HG03439 (cell line): Measurements from ENCODE around the gene SLC35F3.
"Not testable (repeated sequence)": the region's sequence is repeated elsewhere in the genome, so short reads cannot be mapped to it uniquely, and the experiment has no call there.

Experiments
- ATAC-seq: cut with Tn5 transposase; IDR thresholded peaks from one replicate; pipeline ENCODE4 v1.9.1; 2021; ENCODE audit warnings: mild to moderate bottlenecking, moderate library complexity; ENCODE audit not compliant: unreplicated experiment

The SLC35F3 gene

GRCh38 chr1:234340528-234340927, 436.1 kb downstream of the SLC35F3 start:
- no peak for ATAC-seq

DNA sequence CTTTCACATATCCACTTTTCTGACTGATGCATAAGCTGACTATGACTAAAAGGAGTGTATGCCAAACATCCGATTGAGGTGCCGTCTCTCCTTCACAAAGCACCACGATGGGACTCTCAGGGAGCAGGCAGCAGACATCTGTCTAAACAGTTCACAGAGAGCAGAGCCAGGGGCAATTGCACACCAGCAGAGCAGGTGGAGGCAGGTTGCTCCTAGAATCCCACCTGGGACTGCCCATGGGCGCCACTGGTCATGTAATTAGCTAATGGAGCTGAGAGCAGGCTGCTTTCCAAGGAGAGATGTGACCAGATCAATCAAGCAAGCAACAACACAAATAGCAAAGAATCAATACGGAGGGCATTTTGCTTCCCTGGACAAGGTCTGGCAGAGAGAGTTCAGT, 438.3 kb downstream of the SLC35F3 start:
- no peak for ATAC-seq

GRCh38 chr1:234345237-234345636, 440.8 kb downstream of the SLC35F3 start:
- ATAC-seq = no peak

GRCh38 chr1:234348964-234349363, 444.5 kb downstream of the SLC35F3 start:
- ATAC-seq = no peak

- no peak for ATAC-seq
These were observed 451.5 kb downstream of the SLC35F3 start for GRCh38 chr1:234355782-234356510.

DNA sequence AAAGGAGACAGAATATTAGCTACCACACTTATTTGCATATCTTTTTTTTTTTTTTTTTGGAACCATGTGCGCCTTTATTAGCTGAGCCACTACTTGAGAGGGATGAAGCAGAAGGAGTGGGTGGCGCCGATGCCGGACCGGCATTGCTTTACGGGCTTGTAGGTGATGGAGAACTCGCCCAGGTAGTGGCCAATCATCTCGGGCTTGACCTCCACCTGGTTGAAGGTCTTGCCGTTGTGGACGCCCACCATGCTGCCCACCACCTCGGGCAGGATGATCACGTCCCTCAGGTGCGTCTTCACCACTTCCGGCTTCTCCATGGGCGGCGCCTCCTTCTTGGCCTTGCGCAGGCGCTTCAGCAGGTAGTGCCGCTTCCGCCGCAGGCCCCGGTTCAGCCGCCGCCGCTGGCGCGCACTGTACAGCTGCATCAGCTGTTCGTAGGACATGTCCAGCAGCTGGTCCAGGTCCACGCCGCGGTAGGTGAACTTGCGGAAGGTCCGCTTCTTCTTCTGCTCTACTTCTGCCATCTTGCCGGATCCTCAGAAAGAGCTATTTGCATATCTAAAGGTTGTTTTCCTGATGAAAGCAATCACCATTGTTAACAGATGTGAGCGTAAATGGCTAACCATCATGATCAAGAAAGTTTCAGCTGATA, 452.3 kb downstream of the SLC35F3 start:
- ATAC-seq = not testable (repeated sequence)

- ATAC-seq = no peak
These were observed 453.4 kb downstream of the SLC35F3 start for GRCh38 chr1:234357831-234358230.

- no peak for ATAC-seq
These were observed 456.7 kb downstream of the SLC35F3 start for GRCh38 chr1:234361102-234361603.

DNA sequence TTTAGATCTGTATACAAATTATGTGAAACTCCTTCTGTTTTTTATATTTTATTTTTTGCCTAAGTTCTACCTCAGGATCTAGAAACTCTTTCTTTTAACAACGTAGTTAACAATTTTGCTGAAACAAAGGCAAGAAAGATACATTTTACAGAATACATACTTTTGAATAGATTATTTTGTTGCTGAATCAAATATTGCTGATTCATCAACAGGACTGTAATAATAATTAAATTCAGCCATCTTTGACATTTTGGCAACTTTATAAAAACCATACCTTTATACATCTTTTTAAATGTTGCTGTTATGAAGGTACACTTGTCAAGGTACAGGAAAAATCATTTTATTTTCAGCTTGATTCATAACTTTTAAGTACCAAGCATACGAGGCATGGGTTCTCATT, 458.1 kb downstream of the SLC35F3 start:
- no peak for ATAC-seq

DNA sequence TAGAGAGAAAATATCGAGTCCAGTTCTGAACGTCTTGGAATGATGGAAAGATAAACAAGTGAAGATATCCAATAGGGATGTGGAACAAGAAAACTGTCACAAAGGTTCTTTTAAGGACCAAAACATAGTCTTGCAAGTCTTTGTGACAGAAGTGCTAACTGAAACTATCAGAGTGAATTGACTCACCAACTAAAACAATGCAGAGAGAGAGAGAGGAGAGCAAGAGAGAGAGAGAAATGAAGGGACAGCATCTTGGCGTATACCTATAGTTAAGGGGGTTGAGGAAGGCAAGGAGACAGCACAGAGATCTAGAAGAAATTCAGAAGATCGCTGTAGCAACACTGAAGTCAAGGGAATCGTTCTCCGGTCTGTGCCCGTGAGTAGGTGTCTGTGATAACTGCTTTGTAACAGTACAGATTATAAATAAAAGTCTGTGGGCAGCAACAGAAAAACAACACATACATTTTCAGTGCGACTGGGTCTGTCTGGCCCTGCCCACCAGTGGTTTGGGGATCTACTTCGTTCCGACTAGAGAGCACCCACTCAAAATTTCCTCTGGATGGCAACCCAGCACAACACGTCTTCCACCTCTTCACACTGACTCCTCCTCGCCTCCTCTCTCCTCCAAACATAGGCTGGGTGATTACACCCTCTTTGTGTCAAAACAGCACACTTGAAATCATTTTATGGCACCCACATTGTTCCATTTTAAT, 464.0 kb downstream of the SLC35F3 start:
- ATAC-seq = no peak

GRCh38 chr1:234369033-234369430, 464.6 kb downstream of the SLC35F3 start:
- no peak for ATAC-seq

- no peak for ATAC-seq
These were observed 465.3 kb downstream of the SLC35F3 start for GRCh38 chr1:234369784-234370183.

- ATAC-seq = no peak
These were observed 466.9 kb downstream of the SLC35F3 start for GRCh38 chr1:234371414-234371813.

DNA sequence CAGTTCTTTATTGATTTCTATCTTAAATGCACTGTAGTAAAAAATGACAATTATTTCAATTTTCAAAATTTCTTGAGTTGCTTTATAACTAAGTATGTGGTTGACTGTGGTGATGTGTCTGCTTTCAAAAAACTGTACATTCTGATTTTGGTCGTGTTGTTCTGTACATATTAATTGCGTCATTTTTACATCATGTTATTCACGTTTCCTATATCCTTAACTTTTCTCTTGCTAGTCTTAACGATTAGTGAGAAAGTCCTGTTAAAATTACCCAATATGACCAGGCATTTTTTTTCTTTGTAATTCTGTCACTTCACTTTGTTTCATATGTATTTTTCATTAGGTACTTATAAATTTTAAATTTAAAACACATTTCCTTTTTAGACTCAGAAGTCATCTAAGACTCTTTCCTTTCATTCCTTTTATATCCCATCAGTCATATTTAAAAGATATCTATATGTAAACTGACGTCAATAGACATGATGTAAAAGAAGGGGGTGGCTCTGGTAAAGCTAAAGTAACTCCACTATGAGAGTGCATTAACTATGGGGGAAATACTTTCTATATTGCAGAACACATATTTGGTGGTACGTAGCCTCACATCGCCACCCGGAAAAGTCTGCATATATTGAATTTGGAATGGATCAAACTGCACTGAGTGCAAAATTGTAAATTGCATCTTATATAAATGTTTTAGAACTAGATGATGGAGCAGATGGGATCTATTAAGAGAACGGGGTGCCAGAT, 467.7 kb downstream of the SLC35F3 start:
- no peak for ATAC-seq

GRCh38 chr1:234373064-234373958, 468.8 kb downstream of the SLC35F3 start, which contains the start of gene COA6:
Gene COA6 (plus strand): TSS chr1:234373456. CDS start chr1:234373467, 11 bp downstream.
- ATAC-seq = peak; percentile 91

GRCh38 chr1:234373959-234374254, 469.4 kb downstream of the SLC35F3 start:
- peak; percentile 17 for ATAC-seq
